Right hindlimb (tissue), 1 donor: Measurements from ENCODE around the gene SYNDIG1.
A peak's percentile ranks its signal among the peaks of the same experiment; 100 is the strongest.
"Not testable (repeated sequence)": the region's sequence is repeated elsewhere in the genome, so short reads cannot be mapped to it uniquely, and the experiment has no call there.

Experiments
- DNase-seq: peaks from one replicate; pipeline ENCODE4 v3.0.0-alpha.2; 2018

The SYNDIG1 gene

DNA sequence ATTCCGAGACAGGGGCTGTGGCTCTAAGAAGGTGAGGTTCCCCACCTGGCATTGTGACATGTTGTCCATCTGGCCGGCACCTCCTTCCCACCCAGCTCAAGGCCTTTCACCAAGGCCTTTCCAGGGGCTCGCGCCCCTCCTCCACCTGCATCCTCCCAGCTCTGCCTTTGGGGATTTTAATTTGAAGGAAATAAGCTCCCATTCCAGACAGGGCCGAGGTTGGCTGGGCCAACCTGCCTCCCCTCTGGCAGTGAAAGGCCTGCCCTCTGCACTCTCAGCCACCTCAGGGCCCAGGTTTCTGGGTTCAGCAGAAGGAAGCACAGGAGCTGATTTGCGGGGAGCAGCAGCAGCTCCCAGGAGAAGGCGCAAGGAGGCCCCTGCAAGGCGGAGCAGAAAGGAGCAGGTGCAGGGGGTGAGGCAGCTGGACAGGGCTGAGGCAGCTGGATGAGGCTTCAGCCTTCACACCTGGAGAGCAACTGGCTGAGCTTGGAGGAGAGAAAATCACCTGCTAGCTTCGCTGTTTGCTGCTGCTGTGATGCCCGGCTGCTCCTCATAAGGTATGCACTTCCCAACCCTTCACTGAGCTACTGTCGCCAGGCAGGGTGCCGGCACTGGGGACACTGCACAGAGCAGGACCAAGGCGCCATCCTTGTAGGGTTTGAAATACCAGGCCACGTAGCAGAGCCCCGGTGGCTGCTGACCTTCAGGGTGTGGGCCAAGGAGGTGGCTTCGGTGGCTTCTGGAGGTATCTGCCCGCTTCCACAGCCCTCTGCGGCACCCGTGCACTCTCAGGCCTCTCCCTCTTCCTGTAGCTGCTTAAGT is 147.0 kb downstream of the SYNDIG1 start:
- no peak for DNase-seq

DNA sequence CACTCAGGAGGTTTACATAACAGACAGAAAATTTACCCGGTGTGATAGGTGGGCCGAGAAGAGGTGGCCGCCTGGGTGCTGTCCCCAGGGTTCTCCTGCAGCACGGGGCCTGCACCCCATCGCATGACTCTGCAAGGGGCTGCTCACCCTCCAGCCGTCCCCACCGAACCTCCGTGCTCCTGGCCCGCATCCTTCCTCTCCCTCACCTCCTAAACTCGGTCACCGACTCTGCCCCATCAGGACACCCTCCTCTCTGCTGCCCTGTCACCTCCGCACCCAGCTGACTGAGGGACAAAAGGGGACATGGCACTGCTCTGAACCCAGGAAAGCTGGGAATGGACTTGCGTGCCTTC is 147.6 kb downstream of the SYNDIG1 start:
- DNase-seq: no peak

DNA sequence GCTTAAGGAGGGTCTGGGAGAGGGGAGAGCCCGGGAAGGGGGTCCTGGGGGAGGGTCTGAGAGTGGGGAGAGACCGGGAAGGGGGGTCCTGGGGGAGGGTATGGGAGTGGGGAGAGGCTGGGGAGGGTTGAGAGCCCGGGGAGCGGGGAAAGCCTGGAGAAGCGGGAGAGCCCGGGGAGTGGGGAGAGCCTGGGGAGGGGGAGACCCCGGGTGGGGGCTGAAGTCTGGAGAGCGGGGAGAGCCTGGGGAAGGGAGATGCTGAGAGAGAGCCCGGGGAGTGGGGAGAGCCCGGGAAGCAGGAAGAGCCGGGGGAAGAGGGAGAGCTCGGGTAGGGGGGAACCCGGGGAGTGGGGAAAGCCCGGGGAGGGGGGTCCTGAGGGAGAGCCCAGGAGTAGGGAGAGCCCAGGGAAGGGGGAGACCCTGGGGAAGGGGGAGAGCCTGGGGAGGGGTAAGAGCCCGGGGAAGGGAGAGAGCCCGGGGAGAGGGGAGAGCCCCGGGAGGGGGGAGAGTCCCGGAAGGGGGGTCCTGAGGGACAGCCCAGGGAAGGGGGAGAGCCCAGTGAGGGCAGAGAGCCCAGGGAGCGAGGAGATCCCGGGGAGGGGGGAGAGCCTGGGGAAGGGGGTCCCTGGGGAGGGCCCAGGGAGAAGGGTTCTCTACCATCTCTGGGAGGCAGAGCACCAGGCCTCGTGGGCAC is 148.5 kb downstream of the SYNDIG1 start:
- DNase-seq: no peak

DNA sequence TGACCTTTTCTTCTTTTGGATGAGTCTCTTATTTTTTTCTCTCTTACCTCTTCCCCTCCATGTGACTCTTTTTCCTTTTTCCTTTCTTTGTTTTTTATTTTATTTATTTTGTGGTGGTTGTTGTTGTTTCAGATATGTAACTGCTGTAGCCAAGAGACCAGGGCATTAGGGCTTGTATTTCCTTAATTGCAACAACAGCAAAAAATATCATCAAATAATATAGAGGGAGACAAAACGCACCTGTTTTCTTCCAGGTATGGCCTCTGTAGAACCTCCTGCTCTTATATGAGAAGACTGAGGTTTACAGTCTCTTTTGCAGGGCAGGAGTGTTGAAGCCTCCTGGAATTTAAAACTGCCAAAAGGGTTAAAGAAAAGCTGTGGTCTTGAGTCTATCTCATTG is 149.3 kb downstream of the SYNDIG1 start:
- DNase-seq: no peak

DNA sequence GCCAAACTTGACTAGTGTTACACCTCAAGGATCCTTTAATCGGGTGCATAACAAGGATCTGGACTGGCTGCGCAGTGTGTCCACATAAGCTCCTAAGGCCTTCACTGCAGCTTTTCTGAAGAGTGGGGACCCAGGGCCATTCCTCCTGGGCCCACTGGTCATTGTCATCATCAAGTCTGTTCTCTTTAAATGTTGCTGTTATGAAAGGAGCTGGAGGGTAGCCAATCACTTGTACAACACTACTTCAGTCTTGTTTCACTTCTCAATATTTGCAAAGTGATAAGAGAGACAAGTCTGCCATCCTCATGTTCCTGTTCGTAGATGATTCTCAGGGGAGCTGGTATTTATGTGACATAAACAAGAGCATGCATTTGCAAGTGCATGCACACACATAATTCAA is 149.8 kb downstream of the SYNDIG1 start:
- no peak for DNase-seq

DNA sequence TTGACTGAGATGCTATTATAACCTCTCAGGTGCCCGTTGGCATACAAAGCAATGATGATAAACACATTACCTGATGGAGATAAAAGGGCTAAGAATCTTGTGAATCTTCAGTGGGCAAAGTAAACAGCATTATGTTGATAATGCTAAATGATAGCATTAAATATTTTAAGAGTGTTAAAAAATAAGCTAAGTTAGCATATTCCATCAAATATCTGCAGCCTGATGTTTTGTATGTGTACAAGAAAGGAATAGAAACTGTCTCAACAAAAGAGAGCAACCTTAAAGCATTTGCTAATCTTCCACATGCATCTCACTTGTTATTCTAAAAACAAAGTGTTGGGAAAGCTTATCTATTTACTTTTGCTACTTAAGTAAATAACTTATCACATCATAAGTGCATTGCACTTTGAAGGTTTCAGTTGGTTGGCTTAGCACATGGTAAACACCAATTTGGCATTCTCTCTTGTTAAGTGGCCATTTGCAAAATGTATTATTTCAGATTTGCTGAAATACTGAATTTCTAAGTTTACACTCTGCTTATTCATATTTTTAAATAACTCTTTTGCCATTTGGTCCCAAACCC is 151.6 kb downstream of the SYNDIG1 start:
- DNase-seq: no peak

DNA sequence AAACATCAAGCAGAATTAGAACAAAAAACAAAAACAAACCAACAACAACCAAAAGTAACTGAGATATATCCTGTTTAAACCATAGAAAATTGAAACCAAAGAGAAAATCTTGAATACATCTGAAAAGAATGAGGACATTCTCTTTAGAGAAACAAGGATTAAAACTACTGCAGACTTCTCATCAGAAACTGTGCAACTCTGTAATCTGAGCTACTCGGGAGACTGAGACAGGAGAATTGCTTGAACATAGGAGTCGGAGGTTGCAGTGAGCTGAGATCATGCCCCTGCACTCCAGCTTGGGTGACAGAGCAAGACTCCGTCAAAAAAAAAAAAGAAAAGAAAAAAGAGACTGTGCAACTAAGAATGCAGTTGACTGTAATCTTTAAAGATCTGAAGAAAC is 153.4 kb downstream of the SYNDIG1 start:
- no peak for DNase-seq

DNA sequence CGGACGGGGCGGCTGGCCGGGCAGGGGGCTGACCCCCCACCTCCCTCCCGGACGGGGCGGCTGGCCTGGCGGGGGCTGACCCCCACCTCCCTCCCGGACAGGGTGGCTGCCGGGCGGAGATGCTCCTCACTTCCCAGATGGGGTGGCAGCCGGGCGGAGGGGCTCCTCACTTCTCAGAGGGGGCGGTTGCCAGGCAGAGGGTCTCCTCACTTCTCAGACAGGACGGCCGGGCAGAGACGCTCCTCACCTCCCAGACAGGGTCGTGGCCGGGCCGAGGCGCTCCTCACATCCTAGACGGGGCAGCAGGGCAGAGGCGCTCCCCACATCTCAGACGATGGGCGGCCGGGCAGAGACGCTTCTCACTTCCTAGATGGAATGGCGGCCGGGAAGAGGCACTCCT is 156.7 kb downstream of the SYNDIG1 start:
- not testable (repeated sequence) for DNase-seq

DNA sequence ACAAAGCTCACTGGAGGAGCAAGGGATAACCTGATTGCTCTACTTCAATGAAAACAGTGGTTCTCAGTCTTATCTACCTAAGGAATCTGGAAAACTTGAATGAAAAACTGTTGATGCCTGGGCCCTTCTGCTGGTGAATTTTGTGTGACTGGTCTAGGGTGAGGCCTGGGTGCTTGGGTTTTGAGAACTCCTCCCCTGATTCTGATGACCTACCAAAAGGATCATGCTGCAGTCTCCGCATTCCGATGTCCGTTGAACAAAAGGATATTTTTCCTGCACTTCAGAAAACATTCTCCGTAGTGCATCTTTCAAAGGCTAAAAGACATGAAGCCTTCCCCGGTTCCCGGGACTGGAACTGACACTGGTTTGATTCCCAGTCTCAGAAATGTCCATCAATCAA is 157.9 kb downstream of the SYNDIG1 start:
- DNase-seq: peak; percentile 6

DNA sequence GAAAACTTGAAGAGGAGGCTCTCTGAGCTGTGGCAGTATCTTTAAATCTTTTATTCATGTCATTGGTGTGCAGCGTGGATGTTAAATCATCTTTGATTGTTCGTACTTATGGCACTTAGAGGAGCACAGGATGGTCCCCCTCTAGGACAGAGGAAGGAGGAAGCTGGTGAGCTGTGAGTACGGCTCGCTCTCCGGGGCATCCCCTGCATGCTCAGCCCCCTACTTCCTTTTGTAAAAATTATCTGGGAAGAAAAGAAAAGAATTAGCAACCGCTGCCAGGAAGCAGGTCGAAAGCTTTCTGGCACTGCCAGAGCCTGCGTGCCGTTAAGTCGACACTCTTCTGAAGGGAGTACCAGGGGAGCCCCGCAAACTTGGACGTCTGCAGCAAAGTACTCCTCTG is 158.5 kb downstream of the SYNDIG1 start:
- peak; percentile 3 for DNase-seq

DNA sequence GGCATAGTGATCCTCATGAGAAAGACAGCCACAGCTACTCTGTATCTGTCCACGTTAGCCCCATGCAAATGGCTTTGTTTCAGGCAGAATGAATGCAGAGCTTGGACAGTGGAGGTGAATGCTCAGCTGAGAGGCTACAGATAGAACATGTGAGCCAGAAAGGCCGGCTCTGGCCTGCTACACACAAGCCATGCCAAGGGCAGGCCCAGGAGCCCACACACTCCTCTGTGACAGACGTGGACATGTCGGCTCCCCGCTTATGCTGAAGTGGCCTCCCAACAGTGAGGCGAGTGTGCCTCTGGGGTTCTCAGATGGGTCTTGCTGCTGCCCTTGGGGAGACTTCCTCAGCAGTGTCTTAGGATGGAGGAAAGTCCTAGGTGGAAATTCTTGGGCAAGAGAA is 159.6 kb downstream of the SYNDIG1 start:
- peak; percentile 9 for DNase-seq

DNA sequence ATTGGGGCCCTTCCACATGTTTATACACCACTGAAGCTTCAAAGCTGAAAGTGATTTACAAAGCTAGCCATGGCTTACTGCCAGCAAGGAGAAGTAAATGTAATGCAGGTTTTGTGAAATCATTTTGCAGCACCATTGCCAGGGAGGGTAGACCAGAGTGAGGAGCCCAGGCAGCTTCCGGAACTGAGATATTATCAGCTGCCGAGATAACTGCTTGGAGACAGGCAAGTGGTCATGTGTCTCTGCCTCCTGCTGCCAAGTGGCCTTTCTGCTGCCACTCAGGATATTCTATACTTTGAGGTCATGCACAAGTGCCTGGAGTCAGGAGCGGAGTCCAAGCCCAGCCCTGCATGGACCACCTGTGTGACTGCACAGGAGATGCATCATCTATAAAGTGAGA is 160.2 kb downstream of the SYNDIG1 start:
- DNase-seq: peak; percentile 12

DNA sequence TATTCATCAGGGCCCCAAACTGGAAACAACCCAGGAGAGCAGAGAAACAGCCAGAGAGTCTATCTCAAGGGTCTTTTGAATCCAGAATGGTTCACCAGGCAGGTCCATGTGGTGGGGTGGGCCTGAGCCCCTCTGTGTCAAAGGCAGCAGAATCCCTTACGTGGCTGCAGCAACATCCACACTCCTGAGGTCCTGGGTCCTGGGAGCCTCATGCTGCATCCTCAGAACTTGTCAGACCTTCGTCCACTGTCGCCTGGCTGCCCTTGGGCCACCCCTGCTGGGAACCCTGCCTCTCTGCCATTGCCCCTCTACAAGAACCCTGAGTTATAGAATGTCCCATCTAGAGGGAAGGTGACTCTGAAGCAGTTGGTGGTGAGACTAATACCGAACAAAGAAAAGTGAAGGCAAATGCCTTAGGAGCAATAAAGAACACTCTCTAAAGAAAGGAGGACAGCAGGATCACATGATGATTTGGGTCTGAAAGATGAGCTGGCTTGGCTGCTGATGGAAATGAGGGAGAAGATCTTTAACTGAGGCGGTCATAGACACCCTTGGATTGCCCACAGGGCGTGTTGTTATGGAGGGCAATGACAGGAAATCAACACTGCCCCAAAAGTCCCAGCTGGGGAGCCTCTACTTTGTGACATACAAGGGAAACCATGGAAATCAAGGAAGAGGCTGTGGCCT is 161.2 kb downstream of the SYNDIG1 start:
- no peak for DNase-seq

DNA sequence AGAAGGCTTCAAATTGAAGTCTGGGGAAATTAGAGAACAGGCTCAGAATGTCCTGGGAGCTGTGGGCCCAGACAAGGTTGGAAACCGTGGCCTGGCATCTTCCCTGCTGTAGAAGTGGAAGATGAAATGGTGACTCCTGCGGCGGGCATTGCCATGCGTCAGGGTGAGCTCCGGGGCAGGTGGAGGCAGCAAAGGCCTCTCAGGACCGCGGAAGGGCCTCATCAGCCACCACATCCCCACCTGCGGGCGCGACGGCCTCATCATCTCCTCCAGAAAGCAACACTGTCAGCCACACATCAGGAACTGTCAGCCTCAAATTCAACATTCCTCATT is 161.7 kb downstream of the SYNDIG1 start:
- no peak for DNase-seq

DNA sequence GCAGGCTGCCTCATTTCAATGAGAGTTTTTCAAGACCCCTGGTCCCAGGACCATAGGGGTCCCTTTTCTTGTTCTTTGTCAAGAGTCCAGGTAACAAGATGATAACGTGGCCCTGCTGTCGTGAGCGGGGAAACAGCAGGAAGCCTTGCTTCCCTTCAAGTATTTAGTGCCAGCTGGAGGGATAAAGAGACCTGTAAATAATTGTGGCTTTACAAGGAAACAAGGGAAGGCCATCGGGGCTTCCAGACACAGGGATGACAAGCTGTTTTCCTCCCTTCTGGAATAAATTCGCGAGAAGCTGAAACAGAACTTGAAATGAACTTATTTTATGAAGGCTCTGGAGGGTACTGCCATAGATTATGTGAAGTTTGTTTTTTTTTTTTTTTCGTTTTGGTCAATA is 163.2 kb downstream of the SYNDIG1 start:
- no peak for DNase-seq

DNA sequence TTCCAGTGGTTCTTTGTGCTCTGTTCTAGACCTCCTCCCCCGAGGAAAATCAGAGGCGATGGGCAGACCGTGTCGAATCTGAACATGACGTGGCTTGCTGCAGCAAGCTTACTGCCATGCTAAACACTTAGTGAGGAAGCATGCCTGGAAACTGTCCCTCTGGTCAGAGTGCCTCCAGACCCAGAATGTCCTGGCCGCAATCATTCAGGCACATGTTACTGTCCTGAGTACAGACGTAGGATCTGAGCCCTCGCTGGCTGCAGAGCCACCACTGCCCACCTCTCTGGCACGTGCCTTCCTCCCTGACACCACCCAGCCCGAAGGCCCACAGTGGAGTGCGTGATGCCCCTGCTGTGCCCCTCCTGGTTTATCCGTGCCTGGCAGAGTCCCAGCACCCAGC is 163.6 kb downstream of the SYNDIG1 start:
- no peak for DNase-seq

DNA sequence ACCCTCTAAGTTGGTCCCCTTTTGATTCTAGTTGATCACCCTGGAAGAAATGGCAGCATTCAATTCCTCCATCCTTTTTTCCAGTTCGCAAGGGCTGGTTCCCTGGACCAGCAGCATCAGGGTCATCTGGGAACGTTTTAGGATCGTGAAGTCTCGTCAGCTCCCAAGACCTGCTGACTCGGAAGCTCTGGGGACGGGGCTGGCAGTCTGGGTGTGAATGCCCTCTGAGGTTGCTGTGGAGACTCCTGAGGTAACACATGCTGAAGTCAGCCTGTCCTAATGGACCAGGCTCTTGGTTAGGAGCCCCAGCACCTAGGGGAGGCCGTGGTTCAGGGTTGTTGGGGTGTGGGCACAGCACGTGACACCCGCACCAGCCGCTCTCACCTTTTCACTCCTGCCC is 164.1 kb downstream of the SYNDIG1 start:
- DNase-seq: no peak

DNA sequence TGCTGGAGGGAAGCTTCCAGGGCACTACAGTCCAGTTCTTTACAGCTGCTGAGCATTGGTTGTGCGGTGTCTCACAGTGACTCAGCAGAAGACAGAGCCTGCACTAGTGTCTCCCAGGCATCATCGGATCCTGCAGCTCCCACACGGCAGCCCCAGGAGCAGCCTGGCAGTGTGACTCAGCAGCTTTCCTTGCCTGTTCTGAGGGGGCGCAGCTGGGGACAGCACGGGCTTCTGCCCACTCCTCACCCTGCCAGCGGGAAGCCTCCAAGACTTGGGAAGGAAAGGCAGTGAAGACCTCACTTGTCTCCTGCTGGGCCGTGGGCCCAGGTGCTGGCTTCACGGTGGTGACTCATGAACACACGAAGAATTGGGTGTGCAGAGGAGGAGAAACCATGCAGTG is 165.4 kb downstream of the SYNDIG1 start:
- no peak for DNase-seq

DNA sequence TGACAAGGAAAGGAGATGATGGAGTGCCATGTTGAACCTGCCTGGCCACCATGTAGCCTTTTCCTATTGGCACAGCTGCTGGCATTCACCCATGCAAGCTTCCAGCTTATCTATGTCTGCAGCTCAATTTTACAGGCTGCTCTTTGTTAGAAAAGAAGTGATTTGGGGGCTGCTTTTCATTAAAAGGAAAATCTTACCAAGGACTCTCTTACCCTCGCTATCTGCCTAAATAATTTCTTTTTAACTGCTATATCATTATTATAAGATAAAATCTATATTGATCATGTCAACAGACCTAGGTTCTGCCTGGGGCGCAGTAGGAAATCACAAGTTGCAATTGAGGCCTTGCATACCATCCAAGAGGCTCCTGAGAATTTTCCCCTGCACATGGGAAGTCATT is 167.2 kb downstream of the SYNDIG1 start:
- no peak for DNase-seq

DNA sequence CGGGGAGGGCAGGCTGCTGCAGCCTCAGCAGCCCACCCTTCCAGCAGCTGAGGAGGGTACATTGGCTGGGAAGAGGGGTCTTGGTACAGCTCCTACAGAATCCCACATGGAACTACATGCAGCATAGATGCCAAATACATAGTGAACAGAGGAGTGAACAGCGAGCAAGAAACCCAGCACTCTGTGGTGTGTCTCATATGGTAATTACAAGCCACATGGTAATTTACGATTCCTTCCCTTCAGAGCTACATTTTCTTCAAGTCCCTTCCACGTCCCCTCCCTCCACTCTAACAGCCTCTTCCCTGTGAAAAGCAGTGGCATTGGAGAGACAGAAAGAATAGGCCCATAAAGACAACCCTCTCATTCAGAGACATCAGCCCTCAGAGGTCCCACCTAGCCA is 167.7 kb downstream of the SYNDIG1 start:
- DNase-seq: no peak

DNA sequence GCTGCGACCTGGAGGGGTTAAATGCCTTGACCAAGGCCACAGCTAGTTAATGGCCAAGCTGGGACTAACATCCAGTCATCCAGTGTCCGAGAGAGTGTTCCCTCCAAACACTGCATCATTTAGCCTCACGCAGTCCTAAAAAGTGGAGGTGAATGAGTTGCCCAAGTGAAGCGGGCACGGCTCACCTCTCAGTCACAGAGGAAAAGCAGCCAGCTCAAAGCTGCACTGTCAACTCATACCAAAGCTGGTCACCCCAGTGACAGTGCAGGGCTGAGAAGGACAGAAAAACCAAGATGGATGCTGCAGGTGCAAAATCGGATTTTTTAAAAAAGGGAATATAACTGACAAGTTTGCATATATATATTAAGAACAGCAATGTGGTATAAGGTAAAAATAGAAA is 168.5 kb downstream of the SYNDIG1 start:
- DNase-seq: no peak

DNA sequence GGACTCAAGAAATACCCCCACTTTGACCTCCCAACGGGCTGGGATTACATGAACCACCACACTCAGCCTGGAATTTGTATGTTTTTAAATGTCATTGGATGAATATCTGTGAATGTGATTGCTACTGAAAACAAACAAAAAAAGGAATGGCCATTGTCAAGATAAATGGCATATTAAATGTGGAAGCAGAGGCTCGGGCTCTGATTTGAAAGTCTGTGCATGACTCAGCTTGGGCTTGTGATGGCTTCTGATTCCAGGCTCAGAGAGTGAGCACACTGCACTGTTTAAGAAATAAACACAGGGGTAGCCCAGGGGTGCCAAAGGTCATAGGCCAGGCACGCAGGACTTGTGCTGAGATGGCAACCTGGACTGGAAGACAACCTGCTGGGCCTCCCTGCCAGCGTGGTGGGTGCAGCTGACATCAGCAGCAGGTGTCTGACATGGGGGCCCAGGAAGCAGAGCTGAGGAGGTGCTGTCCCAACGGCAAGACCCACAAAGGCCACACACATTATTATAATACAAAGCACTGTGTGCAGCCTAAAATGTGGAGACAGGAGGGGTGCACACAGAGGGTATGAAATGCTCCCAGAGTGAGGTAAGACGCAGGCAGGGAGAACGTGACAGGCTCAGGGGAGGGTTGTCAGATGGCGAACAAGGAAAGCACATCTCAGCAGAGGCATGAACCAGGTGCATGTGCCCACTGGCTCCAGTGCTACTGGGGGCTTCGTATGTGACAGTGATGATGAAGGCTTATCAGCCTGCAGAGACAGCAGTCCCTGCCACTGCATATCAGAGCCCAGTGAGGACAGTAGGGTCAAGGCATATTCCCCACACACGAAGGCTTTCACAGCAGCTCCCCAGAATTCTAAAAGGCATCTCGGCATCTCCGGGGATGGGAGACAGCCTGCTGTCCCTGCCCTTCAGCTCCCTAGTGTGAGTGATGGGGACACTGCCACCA is 169.4 kb downstream of the SYNDIG1 start:
- DNase-seq: no peak

DNA sequence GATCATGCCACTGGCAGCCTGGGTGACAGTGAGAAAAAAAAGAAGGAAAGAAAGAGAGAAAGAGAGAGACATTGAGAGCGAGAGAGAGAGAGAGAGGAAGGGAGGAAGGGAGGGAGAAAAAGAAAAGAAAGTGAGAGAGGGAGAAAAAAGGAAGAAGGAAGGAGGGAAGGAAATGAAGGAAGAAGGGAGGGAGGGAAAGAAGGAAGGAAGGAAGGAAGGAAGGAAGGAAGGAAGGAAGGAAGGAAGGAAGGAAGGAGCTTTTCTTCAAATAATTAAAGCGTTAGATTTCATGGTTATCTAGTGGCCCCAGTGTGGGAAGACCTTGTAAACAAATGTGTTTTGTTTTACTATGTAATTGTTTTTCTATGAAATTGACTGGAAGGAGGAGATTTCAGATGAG is 170.8 kb downstream of the SYNDIG1 start:
- DNase-seq: no peak
